Osteocyte (in vitro differentiated cells): ENCODE data around the gene LTB4R. TPM values are rescaled to one million over a fixed set of nuclear protein-coding genes. Genes with fewer than 3 reads are reported as not detected.

Source experiments
- DNase-seq: peaks from one replicate; pipeline ENCODE4 v3.0.0; 2021; ENCODE audit warnings: mixed read lengths; ENCODE audit not compliant: unreplicated experiment; ENCODE audit errors: extremely low spot score
- H3K27ac Mint-ChIP-seq: one replicate; pipeline ENCODE4 v1.8.0; 2021; ENCODE audit warnings: mild to moderate bottlenecking, mixed read lengths; ENCODE audit not compliant: unreplicated experiment
- H3K27me3 Mint-ChIP-seq: one replicate; pipeline ENCODE4 v1.8.0; 2021; ENCODE audit warnings: mixed read lengths; ENCODE audit not compliant: unreplicated experiment
- H3K36me3 Mint-ChIP-seq: one replicate; pipeline ENCODE4 v1.8.0; 2021; ENCODE audit warnings: mixed read lengths; ENCODE audit not compliant: unreplicated experiment
- H3K4me1 Mint-ChIP-seq: one replicate; pipeline ENCODE4 v1.8.0; 2021; ENCODE audit warnings: mixed read lengths; ENCODE audit not compliant: unreplicated experiment
- H3K4me3 Mint-ChIP-seq: one replicate; pipeline ENCODE4 v1.8.0; 2021; ENCODE audit warnings: mild to moderate bottlenecking, moderate library complexity, mixed read lengths; ENCODE audit not compliant: unreplicated experiment
- H3K9me3 Mint-ChIP-seq: one replicate; pipeline ENCODE4 v1.8.0; 2021; ENCODE audit warnings: mixed read lengths; ENCODE audit not compliant: unreplicated experiment
- CTCF ChIP-seq: fragments of 200-600 bp; sonication (generic); IDR thresholded peaks from 2 replicates; pipeline ENCODE4 v1.5.0; 2021; ENCODE audit warnings: antibody characterized with exemption, mild to moderate bottlenecking, moderate library complexity
- total RNA-seq: library from RNA; stranded (reverse); gene quantifications from 2 replicates; pipeline ENCODE4 v1.2.1, GENCODE V29; 2021

LTB4R gene
- total RNA-seq, 1 donor from 2014 or later = 11.3 TPM

- Mint-ChIP-seq H3K4me3 (no peak overlapping the region), H3K27me3 (no peaks in the 10 kb centered on the region), H3K36me3 (no peaks in the 10 kb centered on the region), H3K9me3 (no peaks in the 10 kb centered on the region), H3K4me1 (peaks cover 19% of the 10 kb centered on the region), H3K27ac (no peak overlapping the region)
- DNase-seq = no peak
- TF ChIP-seq CTCF = no peak
Measured at GRCh38 chr14:24329736-24330135, 18.4 kb downstream of the LTB4R start.

- no peak for TF ChIP-seq CTCF
- Mint-ChIP-seq H3K4me1 (peaks cover 32% of the 10 kb centered on the region), H3K36me3 (no peaks in the 10 kb centered on the region), H3K9me3 (no peaks in the 10 kb centered on the region), H3K27ac (no peak overlapping the region), H3K27me3 (no peaks in the 10 kb centered on the region), H3K4me3 (no peak overlapping the region)
- no peak for DNase-seq
Measured at GRCh38 chr14:24330973-24331674, 19.8 kb downstream of the LTB4R start.

- no peak for DNase-seq
- Mint-ChIP-seq H3K27ac (no peak overlapping the region), H3K27me3 (no peaks in the 10 kb centered on the region), H3K4me1 (peaks cover 38% of the 10 kb centered on the region), H3K36me3 (no peaks in the 10 kb centered on the region), H3K4me3 (no peak overlapping the region), H3K9me3 (no peaks in the 10 kb centered on the region)
- no peak for TF ChIP-seq CTCF
Measured at GRCh38 chr14:24331731-24332267, 20.5 kb downstream of the LTB4R start.

- no peak for DNase-seq
- Mint-ChIP-seq H3K9me3 (no peaks in the 10 kb centered on the region), H3K27me3 (no peaks in the 10 kb centered on the region), H3K27ac (peak overlapping the region; percentile 52), H3K4me1 (peaks cover 38% of the 10 kb centered on the region), H3K4me3 (peak overlapping the region; percentile 47), H3K36me3 (no peaks in the 10 kb centered on the region)
- peak; percentile 66 for TF ChIP-seq CTCF
Measured at GRCh38 chr14:24332268-24332993, 21.1 kb downstream of the LTB4R start.
